ENCODE data around the gene PAK6.

PAK6 gene

DNA sequence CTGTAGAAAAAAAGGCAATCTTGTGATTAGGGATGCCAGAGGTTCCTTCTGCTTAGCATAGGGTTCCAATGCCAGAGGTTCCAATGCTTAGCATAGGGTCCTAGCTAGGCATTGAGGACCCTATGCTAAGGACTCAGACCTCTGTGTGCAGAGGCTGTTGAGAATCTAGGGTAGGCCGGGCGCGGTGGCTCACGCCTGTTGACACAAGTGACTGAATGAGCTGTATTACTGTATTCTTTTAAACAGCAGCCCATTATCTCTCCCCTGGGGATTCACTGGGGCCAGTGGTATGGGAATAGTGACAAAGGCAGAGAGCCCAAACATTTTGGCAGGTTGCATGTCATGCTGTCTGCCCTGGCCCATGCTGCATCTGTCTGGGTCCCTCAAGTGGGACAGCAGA is 16.2 kb downstream of the PAK6 start:
- DNase-seq (ENCODE audit: low read depth in 2 of 2) = no peak

DNA sequence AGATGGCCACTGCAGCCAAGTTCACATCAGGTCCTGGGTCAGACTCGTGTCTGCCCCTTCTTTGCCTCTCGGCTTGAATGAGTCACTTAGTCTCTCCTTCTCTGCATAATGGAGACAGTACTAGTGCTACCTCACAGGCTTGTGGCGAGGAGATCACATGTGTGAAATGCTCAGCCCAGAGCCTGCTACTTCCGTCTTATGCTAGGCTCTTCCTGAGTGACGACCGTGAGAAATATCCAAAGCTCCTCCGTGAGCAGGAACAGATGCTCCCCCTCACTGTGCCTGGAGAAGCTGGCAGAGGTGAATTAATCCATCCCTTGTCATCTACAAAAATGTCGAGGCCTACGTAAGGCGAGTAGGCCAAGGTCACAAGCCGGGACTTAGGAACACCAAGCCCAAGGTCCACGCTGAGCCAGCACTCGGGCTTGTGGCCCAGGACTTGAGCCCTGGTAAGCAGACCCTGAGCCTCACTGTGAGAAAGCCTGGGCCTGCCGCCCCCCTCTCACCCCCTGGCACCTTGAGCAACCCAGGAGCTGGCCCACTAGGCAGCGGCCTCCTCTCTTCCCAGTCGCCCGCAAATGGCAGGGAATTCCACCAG is 17.9 kb downstream of the PAK6 start:
- peak in 1 of 2 experiments; percentile 21 for DNase-seq (ENCODE audit: low read depth in 2 of 2)

DNA sequence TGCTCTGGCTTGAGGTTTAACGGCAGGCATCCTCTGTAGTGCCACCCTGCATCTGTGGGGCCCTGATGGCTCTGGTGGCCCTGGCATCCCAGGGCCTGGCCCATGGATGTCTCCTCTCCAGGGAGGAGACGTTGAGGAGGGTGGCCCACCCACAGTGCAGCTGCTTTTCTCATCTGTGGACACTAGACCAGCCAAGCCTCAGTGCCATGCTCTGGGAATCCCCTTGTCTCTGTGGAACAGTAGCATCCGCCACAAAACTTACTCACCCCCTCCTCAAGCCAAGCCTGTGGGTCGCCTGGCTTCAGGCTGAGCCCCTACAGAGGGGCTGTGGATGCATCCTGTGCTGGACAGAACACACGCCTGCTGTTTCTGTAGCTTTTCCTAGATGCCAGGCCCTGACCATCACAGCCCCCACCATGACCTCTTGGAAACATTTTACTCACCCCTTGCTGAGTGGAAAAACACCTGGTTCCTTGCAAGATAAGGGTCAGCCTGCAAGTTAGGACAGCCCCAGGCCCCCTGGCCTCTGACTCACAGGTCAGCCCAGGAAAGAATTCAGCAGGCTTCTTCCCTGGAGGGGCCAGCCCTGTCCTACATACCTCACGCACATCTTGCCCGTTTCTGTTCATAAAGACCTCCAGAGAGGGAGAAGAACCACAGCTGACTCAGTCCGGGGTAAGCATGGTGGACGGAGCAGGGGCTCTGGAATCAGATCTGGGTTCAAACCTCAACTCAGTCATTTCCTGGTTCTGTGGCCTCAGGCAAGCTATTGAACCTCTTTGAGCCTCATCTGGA is 19.0 kb downstream of the PAK6 start:
- DNase-seq (ENCODE audit: low read depth in 2 of 2) = no peak

DNA sequence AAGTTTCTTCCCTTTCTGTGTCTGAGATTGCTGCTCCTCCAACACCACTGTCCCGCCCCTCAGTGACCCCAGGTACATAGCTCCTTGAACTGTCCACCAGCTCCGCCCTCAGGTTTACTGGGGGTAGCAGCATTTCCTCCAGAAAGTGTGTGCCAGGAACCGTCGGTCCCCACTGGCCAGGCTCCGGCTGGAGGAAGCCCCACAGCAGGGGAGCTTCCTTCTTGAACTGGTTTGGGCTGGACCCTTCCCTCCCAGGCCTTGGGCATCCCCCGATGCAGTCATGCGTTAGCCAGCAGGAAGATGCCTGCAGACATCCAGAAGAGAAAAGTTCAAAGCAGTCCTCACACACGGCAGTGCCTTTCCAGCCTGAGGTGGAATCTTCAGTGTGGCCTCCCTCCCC is 19.7 kb downstream of the PAK6 start:
- no peak for DNase-seq (ENCODE audit: low read depth in 2 of 2)

DNA sequence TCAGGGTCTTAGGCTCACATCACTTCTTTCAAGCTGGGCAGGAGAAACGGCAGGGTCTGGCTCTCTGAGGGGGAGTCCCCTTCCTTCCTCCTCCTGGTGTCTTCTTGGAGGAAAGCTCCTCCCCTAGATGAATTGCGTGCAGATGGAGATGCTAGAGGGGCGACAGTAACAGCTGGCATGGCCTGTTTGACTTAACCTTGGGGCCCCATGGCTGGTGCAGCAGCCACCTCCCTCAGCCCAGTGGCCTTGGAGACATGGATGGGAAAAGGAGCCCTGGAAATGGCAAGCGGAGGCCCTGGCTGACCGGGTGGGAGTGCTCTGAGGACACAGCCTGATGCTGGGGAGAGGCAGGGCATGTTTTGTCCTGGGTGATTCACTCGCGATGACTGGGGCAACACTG is 20.2 kb downstream of the PAK6 start:
- no peak for DNase-seq (ENCODE audit: low read depth in 2 of 2)

DNA sequence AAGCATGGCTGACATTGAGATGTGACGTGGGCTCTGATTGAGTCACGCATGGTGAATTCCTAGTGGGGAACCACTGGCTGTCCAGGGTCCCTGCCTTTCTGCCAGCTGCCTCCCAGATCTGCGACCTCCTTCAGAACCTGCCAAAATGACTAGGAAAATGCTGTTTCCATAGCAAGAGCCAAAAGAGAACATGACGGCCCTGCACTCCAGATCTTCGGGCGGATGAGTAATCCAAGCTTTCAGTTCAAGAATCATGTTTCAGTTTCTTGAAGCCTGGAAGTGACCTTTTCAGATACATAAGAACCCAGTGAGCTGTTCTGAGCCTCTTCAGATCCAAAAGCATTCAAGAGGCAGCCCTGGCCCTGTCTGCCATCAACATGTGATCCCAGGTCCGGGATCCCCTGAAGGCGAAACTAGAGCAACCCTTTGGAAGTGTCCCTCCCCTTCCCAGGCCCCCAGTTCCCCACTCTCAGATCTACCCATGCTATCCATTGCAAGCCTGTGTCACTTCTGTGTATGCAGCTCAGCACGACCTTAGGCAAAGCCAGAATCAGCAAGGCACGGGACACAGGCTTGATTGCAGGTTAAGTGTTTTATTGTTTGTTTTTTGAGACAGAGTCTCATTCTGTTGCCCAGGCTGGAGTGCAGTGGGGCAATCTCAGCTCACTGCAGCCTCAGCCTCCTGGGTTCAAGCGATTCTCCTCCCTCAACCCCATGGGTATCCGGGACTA is 24.3 kb downstream of the PAK6 start:
- no peak for DNase-seq (ENCODE audit: low read depth in 2 of 2)

DNA sequence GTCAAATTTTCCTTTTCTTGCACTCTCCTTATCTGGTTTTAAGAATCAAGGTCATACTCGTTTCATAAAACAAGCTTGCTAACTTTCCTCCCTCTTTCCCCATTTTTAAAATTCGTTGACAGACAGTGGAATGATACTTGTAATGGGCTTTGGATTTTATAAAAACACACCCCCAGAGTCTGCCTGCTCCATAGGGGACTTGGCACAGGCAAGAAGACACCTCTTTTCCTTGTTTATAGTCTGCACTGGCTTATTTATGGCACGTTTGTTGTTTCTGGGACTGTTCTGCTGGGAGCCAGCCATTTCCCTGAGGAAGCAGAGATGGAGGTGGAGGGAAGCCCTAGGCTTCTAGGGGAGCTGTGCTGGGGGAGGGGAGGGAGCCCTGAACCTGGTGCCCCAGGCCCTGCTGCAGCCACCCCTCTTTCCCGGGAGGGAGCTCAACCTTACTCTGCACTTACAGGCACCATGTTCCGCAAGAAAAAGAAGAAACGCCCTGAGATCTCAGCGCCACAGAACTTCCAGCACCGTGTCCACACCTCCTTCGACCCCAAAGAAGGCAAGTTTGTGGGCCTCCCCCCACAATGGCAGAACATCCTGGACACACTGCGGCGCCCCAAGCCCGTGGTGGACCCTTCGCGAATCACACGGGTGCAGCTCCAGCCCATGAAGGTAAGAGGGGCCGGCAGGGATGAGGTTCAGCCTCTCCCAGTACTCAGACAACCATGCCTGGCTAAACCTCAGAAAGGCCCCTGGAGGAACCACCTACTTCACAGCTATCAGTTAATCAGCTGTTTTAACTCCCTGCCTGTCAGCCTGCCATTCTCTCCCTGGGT is 25.7 kb downstream of the PAK6 start:
- no peak for DNase-seq (ENCODE audit: low read depth in 2 of 2)

DNA sequence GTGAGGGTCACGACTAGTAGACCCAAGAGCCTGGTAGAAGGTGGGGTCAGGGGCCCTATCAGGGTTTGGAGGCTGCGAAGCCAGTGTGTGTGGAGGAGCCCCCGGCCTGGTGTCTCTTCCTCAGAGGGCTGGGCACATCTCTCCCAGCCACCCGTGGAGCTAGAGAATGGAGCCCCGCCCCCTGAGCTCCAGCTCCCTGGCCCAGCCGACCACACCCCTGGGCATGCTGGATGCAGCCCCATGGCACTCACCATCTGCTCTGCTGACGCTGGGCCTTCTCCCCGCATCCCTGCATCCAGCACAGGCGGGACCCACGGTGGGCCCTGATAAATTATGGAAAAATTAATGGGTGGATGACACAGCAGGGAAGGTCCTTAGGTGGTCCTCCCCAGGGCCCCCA is 26.5 kb downstream of the PAK6 start:
- no peak for DNase-seq (ENCODE audit: low read depth in 2 of 2)

DNA sequence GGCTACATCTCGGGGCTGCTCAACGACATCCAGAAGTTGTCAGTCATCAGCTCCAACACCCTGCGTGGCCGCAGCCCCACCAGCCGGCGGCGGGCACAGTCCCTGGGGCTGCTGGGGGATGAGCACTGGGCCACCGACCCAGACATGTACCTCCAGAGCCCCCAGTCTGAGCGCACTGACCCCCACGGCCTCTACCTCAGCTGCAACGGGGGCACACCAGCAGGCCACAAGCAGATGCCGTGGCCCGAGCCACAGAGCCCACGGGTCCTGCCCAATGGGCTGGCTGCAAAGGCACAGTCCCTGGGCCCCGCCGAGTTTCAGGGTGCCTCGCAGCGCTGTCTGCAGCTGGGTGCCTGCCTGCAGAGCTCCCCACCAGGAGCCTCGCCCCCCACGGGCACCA is 27.0 kb downstream of the PAK6 start:
- no peak for DNase-seq (ENCODE audit: low read depth in 2 of 2)

DNA sequence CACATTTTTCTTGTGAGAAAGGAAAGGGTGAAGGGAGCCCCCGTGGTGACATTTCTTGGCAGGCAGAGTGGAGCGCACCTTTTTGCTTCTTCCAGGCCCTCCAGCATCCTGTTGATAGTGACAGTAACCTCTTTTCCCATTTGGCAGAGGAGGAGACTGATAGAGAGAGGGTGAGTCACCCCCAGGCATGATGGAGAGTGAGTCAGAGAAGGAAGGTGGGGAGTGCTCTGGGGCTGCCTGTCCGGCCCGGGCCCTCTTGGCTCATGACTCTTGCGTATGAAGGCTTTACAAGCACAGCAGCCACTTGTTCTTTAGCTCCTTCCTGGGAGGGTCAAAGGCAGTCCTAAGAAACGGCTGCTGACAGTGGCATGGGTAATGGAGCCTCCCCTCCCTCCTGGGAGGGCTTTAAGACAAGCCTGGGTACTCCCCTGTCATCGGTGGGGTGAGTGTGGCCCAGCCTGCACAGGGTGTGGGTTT is 28.0 kb downstream of the PAK6 start:
- DNase-seq (ENCODE audit: low read depth in 2 of 2) = peak; percentile 58 to 61

DNA sequence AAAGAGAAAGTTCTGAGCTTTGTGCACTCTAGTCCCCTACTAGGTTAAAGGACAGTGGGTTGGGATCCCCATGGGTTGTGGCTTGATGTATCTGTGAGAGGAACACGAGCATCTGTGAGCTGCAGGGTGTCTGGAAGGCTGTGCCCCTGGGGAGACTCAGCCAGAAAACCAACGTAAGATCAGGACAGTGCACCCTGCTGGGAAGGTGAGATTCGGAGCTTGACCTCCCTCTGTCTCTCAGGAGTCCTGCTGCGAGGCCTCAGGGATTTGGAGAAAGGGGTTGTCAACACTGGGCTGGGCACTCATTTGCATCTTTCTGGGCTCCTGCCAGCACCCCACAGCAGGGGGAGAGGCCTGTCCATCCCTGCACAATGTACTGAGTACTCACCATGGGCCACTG is 28.8 kb downstream of the PAK6 start:
- DNase-seq (ENCODE audit: low read depth in 2 of 2) = no peak

DNA sequence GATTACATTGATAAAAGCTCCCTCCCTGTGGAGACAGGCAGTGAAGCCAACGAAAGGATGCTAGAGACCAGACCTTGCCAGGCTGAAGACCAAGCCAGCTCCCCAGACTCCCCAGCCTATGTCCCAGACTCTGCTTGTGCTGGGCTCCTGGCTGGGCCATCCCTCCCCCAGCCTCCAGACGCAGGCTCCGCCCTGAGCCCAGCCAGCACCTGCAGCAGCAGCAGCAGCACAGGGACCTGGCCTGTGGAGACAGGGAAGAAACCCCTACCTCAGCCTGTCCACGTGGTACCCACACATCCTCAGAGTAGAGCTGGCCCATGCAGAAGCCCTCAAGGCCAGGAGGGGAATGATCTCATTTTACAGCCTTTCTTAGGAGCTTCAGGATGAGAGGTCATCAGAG is 30.7 kb downstream of the PAK6 start:
- no peak for DNase-seq (ENCODE audit: low read depth in 2 of 2)

DNA sequence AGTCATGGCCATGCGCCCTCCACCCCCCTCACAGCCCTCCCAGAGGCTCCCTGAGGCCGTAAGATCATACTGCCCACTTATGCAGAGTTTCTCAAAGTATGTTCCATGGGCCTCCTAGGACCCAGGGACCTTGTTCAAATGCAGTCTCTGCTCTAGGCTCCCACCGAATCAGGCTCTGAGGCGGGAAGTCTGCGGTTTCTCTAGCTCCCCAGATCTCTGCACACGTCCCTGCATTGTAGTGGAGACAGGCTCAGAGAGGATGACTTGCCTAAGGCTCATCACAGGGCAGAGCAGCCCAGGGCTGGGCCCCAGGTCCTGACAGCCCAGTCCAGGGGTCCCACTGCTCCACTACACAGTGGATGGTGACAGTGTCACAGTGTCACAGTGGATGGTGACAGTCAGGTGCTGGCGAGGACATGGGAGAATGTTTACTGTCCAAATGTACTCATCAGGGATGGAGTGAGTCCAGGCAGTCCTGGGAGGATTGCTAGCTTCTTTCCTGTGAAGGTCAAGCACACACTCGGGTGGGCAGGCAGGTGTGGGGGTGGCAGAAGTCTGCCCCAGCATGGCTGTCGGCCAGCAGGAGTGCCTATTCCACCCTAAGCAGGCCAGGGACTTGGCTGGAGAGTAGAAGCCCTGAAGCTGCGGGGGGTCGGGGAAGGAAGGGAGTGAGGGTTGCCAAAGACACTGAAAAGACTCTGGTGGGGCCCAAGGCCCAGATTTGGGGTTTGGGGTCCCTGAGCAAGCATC is 31.6 kb downstream of the PAK6 start:
- DNase-seq (ENCODE audit: low read depth in 2 of 2) = no peak

DNA sequence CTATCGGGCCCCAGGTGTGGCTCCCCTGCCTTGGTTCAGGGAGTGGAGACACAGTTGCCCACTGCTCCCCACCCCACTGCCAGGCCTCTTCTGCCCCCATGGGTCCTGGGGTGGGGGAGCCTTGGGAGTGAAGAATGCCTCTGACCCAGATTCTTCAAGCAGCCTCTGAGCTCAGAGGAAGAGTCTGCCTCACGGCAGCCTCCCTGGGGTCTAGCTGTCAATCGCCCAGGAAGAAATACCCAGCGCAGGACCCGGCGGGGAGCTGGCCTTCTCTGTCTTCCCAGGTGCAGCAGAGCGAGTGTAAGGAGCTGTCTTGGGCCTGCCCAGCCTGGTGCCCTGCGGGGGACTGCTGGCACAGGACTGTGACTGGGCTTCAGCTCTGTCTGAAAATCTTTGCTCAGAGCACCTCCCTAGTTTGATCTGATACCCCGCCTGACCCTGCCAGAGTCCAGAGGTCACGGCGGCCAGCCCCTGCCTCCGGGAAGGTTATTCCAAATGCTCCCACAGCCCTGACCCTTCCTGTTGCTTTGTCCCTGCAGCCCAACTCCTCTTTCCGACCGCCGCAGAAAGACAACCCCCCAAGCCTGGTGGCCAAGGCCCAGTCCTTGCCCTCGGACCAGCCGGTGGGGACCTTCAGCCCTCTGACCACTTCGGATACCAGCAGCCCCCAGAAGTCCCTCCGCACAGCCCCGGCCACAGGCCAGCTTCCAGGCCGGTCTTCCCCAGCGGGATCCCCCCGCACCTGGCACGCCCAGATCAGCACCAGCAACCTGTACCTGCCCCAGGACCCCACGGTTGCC is 33.0 kb downstream of the PAK6 start:
- DNase-seq (ENCODE audit: low read depth in 2 of 2) = no peak

DNA sequence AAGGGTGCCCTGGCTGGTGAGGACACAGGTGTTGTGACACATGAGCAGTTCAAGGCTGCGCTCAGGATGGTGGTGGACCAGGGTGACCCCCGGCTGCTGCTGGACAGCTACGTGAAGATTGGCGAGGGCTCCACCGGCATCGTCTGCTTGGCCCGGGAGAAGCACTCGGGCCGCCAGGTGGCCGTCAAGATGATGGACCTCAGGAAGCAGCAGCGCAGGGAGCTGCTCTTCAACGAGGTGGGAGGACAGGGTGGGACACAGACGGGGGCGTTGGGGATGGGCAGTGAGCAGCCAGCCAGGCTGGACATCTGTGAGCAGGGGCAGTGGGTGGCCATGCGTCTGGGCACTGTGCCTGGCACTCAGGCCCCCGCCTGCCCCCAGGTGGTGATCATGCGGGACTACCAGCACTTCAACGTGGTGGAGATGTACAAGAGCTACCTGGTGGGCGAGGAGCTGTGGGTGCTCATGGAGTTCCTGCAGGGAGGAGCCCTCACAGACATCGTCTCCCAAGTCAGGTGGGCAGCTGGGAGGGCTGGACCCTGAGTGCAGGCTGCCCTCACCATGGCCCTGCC is 33.7 kb downstream of the PAK6 start:
- no peak for DNase-seq (ENCODE audit: low read depth in 2 of 2)

DNA sequence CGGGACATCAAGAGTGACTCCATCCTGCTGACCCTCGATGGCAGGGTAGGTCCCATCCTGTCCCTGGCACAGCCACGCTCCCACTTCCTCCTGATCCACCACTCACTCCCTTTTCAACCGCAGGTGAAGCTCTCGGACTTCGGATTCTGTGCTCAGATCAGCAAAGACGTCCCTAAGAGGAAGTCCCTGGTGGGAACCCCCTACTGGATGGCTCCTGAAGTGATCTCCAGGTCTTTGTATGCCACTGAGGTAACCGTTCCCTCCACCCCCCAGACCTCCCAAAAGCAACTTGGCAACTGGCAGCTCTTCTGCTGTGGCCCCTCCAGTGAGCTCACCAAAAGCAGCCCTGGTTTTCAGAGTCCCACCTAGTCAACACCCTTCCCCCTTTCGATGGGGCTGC is 34.6 kb downstream of the PAK6 start:
- no peak for DNase-seq (ENCODE audit: low read depth in 2 of 2)

DNA sequence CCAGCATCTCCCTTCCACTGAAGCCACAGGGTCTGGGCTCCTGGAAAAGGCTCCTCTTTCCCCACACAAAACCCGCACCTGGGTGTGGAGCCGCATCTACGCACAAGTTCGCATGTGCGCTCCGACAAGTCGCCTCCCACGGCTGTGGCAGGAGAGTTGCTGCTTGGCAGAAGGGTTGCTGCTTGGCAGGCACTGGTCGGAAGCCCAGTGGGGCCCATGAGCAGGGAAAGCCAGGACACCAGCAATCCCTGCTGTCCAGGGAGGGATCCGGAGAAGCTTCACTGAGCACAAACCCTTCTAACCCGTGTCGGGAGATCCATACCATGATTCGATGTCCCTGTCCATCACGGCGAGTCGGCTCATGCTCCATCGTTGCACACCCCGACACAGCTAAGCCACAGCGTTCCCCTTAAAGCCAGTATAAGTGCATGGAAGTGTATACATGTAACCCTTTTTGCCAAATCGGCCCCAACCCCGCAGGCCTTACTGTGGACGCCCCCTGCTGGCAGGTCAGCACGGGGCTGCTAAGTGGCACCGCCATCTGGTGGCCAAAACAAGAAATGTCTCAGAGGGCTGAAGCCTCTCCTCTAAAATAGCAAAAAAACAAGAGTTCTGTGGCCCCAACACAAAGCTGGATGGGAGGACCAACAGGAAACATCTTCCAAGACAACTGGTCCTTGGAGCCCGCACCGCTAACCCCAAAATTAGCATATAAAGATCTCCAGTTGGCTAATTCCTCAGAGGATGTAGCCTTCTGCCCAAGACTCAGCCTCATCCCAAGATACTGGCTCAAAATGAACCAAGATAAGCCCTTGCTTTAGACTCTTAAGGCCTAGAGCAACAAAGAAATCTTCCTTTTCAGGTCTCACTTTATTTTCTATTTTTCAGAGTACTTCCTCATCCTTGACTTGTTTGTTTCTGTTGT is 35.7 kb downstream of the PAK6 start:
- DNase-seq (ENCODE audit: low read depth in 2 of 2) = peak; percentile 33 to 38

DNA sequence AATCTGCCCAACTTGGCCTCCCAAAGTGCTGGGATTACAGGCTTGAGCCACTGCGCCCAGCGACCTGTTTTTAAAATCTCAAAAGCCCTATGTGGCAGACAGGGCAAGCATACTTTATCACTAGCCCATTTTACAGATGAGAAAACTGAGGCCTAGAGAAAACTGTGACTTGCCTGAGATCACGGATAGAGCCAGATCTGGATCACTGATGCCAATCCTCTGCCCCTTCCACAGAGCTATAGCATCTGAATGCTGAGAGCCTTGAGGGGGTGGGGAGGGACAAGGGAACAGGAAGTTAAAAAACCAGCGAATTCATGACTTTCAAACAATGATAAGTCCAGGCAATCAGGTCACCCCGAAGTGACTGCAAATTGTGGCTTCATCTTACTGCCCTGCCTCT is 36.7 kb downstream of the PAK6 start:
- no peak for DNase-seq (ENCODE audit: low read depth in 2 of 2)

DNA sequence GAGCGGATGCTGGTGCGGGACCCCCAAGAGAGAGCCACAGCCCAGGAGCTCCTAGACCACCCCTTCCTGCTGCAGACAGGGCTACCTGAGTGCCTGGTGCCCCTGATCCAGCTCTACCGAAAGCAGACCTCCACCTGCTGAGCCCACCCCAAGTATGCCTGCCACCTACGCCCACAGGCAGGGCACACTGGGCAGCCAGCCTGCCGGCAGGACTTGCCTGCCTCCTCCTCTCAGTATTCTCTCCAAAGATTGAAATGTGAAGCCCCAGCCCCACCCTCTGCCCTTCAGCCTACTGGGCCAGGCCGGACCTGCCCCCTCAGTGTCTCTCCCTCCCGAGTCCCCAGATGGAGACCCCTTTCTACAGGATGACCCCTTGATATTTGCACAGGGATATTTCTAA is 37.1 kb downstream of the PAK6 start:
- no peak for DNase-seq (ENCODE audit: low read depth in 2 of 2)

Data from fibroblast of skin of left biceps (primary cell).